BLaER1 (cell line): Measurements from ENCODE around the gene PHLDB2.

Experiments
- H3K27ac ChIP-seq: shearing (Covaris generic); formaldehyde crosslinking; 2 replicates; pipeline ENCODE4 v1.8.1; 2022
- H3K27me3 ChIP-seq: shearing (Covaris generic); formaldehyde crosslinking; 2 replicates; pipeline ENCODE4 v1.8.1; 2022
- H3K36me3 ChIP-seq: shearing (Covaris generic); formaldehyde crosslinking; 2 replicates; pipeline ENCODE4 v1.8.1; 2022
- H3K4me1 ChIP-seq: shearing (Covaris generic); formaldehyde crosslinking; 2 replicates; pipeline ENCODE4 v1.8.1; 2022
- H3K4me2 ChIP-seq: shearing (Covaris generic); formaldehyde crosslinking; 2 replicates; pipeline ENCODE4 v1.8.1; 2022
- H3K4me3 ChIP-seq: shearing (Covaris generic); formaldehyde crosslinking; 2 replicates; pipeline ENCODE4 v1.8.1; 2022
- H3K9ac ChIP-seq: shearing (Covaris generic); formaldehyde crosslinking; 2 replicates; pipeline ENCODE4 v1.8.1; 2022
- H3K9me3 ChIP-seq: shearing (Covaris generic); formaldehyde crosslinking; 2 replicates; pipeline ENCODE4 v1.8.1; 2022
- H4K20me1 ChIP-seq: shearing (Covaris generic); formaldehyde crosslinking; 2 replicates; pipeline ENCODE4 v1.8.1; 2022
- Cebpa-rat ChIP-seq: shearing (Covaris generic); IDR thresholded peaks from 2 replicates; pipeline ENCODE4 v1.8.1; 2022

The PHLDB2 gene

DNA sequence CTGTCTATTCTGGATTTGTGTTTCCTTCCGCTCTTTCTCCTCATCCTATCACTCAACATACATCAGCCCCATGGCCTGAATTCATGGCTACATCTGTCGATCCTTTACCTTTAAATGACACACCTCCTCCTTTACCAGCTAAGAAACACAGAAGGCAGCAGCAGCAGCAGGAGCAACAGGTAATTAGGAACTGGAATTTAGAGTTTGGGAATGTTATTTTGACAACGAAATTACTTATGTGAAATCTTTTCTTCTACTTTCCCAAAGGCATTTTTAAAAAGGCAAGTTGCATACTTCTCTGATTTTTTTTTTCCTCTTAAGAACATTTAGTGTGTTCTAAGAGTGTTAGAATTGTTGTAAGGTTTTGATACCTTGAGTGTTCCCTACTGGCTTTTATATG is 90.6 kb downstream of the PHLDB2 start:
- Histone ChIP-seq H3K4me2 (no peak overlapping the region), H3K27me3 (no peaks in the 10 kb centered on the region), H3K27ac (no peak overlapping the region), H3K36me3 (peaks cover 15% of the 10 kb centered on the region; the same call in 1 of the 2 replicates), H3K9me3 (no peaks in the 10 kb centered on the region), H3K4me1 (no peaks in the 10 kb centered on the region), H3K4me3 (no peak overlapping the region), H3K9ac (no peak overlapping the region), H4K20me1 (no peaks in the 10 kb centered on the region)
- TF ChIP-seq Cebpa-rat = no peak

- Histone ChIP-seq H3K36me3 (peaks cover 15% of the 10 kb centered on the region; the same call in 1 of the 2 replicates), H3K9ac (no peak overlapping the region), H3K4me3 (no peak overlapping the region), H3K4me2 (no peak overlapping the region), H4K20me1 (no peaks in the 10 kb centered on the region), H3K9me3 (no peaks in the 10 kb centered on the region), H3K27ac (no peak overlapping the region), H3K27me3 (no peaks in the 10 kb centered on the region), H3K4me1 (no peaks in the 10 kb centered on the region)
- TF ChIP-seq Cebpa-rat = no peak
These were observed 92.0 kb downstream of the PHLDB2 start for GRCh38 chr3:111951032-111951431.

DNA sequence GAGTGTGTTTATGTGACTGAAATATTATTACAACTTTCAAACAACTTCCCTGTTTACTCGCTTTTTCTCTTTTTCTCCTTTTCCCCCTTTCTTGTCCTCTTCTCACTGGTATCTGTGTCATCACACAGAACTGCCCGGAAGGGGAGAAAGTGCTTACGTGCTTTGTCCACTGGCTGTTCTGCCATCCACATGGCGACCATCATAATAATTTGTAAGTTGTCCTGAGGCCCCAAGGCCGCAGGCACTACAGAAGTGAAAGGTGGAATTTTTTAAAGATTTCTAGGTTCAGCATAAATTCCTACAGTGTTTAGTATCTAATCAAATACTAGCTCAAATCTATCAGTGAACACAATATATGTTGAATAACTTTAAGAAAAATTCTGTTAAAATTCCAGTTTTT is 93.0 kb downstream of the PHLDB2 start:
- Histone ChIP-seq H3K4me3 (no peak overlapping the region), H3K27me3 (no peaks in the 10 kb centered on the region), H3K9ac (no peak overlapping the region), H3K36me3 (peaks cover 15% of the 10 kb centered on the region; the same call in 1 of the 2 replicates), H3K4me2 (no peak overlapping the region), H4K20me1 (no peaks in the 10 kb centered on the region), H3K27ac (no peak overlapping the region), H3K9me3 (no peaks in the 10 kb centered on the region), H3K4me1 (no peaks in the 10 kb centered on the region)
- no peak for TF ChIP-seq Cebpa-rat

GRCh38 chr3:111952866-111953450 is 93.9 kb downstream of the PHLDB2 start:
- Histone ChIP-seq H3K36me3 (peaks cover 15% of the 10 kb centered on the region; the same call in 1 of the 2 replicates), H3K27ac (no peak overlapping the region), H3K4me1 (no peaks in the 10 kb centered on the region), H3K9ac (no peak overlapping the region), H3K27me3 (no peaks in the 10 kb centered on the region), H3K9me3 (no peaks in the 10 kb centered on the region), H4K20me1 (no peaks in the 10 kb centered on the region), H3K4me3 (no peak overlapping the region), H3K4me2 (no peak overlapping the region)
- TF ChIP-seq Cebpa-rat = no peak

DNA sequence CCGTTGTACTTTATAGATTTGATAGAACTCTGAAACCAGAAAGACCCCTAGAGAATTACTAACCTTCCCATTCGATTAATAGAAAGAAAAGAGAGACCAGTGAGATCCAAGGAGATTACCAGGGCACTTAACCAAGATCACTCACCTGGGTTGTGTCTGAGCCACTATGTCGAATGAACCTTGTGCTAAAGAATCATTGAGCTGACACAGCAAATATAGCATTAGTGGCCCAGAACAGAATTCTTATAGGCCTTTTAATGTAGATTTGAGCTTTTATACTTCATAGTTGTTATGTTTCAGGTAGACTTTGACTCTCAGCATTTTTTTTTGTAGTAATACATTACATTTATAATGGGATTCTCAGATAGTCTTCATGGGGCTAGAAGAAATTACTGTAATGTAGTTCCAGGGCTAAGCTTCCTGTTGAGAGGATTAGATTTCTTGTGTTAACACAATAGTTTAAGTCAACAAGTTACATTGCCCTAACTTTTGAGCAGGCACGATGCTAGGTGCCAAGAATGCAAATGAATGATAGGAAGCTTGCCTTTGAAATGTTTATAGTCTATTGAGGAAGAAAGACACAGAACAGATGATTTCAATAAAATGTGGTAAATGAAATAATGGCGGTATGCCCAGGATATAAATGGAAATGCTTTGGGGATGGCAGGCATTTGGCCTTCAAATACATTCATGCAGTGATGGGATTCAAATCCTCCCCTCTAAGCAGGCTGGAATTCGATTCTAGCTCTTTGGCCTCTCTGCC is 95.3 kb downstream of the PHLDB2 start:
- no peaks in the 10 kb centered on the region for H3K27me3 ChIP-seq
- H3K36me3 ChIP-seq = peaks cover 15% of the 10 kb centered on the region; the same call in 1 of the 2 replicates
- no peak for TF ChIP-seq Cebpa-rat
- no peaks in the 10 kb centered on the region for H4K20me1 ChIP-seq
- no peak overlapping the region for H3K4me2 ChIP-seq
- no peak overlapping the region for H3K4me3 ChIP-seq
- no peak overlapping the region for H3K9ac ChIP-seq
- H3K4me1 ChIP-seq = no peaks in the 10 kb centered on the region
- H3K27ac ChIP-seq = no peak overlapping the region
- no peaks in the 10 kb centered on the region for H3K9me3 ChIP-seq

DNA sequence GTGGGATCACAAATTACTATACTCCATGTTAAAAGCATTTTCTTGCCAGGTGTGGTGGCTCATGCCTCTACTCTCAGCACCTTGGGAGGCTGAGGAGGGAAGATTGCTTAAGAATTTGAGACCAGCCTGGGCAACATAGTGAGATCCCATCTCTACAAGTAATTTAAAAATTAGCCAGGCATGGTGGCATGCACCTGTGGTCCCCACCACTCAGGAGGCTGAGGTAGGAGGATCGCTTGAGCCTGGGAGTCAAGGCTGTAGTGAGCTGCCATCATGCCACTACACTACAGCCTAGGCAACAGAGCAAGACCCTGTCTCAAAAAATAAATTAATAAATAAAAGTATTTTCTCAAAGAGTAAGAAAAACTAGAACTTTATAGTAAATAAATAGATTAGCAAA is 96.8 kb downstream of the PHLDB2 start:
- no peak overlapping the region for H3K27ac ChIP-seq
- H3K9ac ChIP-seq = no peak overlapping the region
- no peak for TF ChIP-seq Cebpa-rat
- peaks cover 15% of the 10 kb centered on the region; the same call in 1 of the 2 replicates for H3K36me3 ChIP-seq
- no peak overlapping the region for H3K4me2 ChIP-seq
- no peaks in the 10 kb centered on the region for H3K4me1 ChIP-seq
- H3K27me3 ChIP-seq = no peaks in the 10 kb centered on the region
- H4K20me1 ChIP-seq = no peaks in the 10 kb centered on the region
- no peak overlapping the region for H3K4me3 ChIP-seq
- no peaks in the 10 kb centered on the region for H3K9me3 ChIP-seq

- Histone ChIP-seq H3K4me1 (no peaks in the 10 kb centered on the region), H3K4me3 (no peak overlapping the region), H3K27ac (no peak overlapping the region), H4K20me1 (no peaks in the 10 kb centered on the region), H3K36me3 (peaks cover 15% of the 10 kb centered on the region; the same call in 1 of the 2 replicates), H3K9ac (no peak overlapping the region), H3K9me3 (no peaks in the 10 kb centered on the region), H3K27me3 (no peaks in the 10 kb centered on the region), H3K4me2 (no peak overlapping the region)
- TF ChIP-seq Cebpa-rat = no peak
These were observed 97.4 kb downstream of the PHLDB2 start for GRCh38 chr3:111956449-111956848.

- Histone ChIP-seq H3K9ac (no peak overlapping the region), H3K27me3 (no peaks in the 10 kb centered on the region), H3K4me2 (no peak overlapping the region), H4K20me1 (no peaks in the 10 kb centered on the region), H3K4me1 (no peaks in the 10 kb centered on the region), H3K9me3 (no peaks in the 10 kb centered on the region), H3K4me3 (no peak overlapping the region), H3K36me3 (peaks cover 15% of the 10 kb centered on the region; the same call in 1 of the 2 replicates), H3K27ac (no peak overlapping the region)
- no peak for TF ChIP-seq Cebpa-rat
These were observed 98.1 kb downstream of the PHLDB2 start for GRCh38 chr3:111956995-111957734.

DNA sequence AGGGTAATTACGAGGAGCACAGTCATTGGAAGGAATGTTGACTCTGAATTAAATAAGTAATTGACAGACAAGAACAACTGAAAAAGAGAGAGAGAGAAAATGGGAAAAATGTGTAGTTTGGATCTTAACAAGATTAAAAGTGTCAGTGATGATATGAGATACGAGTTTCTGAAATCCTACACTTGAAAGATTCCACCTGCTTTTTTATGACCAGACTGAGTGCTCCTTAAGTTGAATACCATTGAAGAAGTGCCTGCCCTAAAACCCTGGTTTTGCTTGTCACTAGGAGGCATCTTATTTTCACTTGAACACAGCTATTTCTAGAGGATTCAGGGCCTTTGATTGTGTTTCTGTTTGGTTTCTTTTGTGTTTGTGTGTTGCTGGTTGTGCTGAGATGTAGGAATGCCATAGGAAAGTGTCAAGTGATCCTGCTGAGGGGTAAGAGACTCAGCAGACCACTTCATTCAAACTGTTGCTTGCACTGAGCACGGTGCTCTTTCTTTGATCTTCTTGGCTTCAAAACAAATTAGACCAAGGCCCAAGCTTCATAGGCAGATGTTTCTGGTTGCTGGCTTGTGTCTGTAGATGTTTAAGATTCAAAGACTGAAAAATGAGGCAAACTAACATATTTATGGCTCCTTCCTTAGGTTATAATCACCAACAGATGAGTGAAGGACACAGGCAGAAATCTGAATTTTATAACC is 102.5 kb downstream of the PHLDB2 start:
- H3K27me3 ChIP-seq = no peaks in the 10 kb centered on the region
- no peak overlapping the region for H3K9ac ChIP-seq
- H3K27ac ChIP-seq = no peak overlapping the region
- no peaks in the 10 kb centered on the region for H3K4me1 ChIP-seq
- no peak overlapping the region for H3K4me3 ChIP-seq
- H3K36me3 ChIP-seq = no peaks in the 10 kb centered on the region
- no peak overlapping the region for H3K4me2 ChIP-seq
- no peaks in the 10 kb centered on the region for H4K20me1 ChIP-seq
- TF ChIP-seq Cebpa-rat = no peak
- H3K9me3 ChIP-seq = no peaks in the 10 kb centered on the region

DNA sequence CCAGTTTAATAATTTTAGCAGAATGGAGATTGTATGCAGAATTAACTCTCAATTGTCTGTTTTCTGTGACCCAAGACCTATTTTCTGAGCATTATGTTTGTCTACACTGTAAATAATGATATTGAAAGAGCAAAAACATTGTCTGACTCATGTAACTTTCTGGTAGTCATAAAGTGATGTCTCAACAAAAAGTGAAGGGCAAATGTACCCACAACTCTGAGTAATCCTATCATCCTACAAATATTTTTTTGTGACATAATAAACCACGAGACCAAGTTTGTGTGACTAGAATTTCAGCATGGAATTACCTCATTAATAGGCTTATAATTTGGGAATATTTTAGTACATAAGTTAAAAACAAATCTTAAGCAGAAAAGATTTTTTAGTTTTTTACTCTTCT is 104.4 kb downstream of the PHLDB2 start:
- Histone ChIP-seq H3K9ac (no peak overlapping the region), H3K27ac (no peak overlapping the region), H4K20me1 (no peaks in the 10 kb centered on the region), H3K36me3 (no peaks in the 10 kb centered on the region), H3K4me2 (no peak overlapping the region), H3K4me3 (no peak overlapping the region), H3K9me3 (no peaks in the 10 kb centered on the region), H3K4me1 (peaks cover 16% of the 10 kb centered on the region), H3K27me3 (no peaks in the 10 kb centered on the region)
- no peak for TF ChIP-seq Cebpa-rat
